ENCODE results near the gene TFG.

The TFG gene

DNA sequence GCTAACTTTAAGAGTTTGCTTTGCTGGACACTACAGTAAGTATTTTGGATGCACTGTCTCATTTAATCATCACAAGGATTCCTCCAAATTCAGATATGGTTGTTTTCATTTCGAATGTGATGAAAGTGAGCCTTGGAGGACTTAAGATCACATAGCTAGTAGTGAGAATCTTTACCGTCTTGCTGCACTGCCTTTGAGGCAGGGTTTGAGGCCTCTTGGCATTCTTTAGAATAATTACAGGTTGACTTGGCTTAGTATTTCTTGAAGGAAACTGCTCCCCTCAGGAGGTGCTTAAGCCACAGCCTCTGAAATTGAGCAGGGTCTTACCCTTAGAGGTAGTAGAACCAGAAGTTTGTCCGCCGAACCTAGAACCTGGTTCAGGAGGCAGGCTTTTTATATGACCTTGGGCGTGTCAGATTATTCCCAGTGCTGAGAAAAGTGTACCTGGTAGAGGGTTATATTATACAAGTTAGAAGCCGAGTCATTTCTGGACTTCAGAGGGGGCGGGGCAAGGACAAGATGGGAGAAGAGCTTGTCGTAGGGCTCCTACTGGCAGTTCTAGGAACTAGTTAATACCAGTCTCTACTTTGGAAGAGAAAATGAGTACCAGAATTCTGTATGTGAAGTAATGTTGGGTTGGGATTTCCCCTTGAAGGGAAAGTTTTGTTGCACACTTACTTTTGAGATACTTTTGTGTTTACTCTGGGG lies 1.1 kb downstream of the TFG start:
- no peaks in the 10 kb centered on the region for H3K9me3 ChIP-seq (replicated peaks; ENCODE audit: insufficient read depth, low read length)
- no peak overlapping the region for H2AFZ ChIP-seq (ENCODE audit: low read length)
- H3K27ac ChIP-seq (ENCODE audit: low read length): peak overlapping the region; percentile 68
- peak; percentile 75 for DNase-seq
- H3K9me2 ChIP-seq (replicated peaks; ENCODE audit: insufficient read depth, low read length): no peaks in the 10 kb centered on the region
- H3K27me3 ChIP-seq (replicated peaks; ENCODE audit: insufficient read depth, low read length): no peaks in the 10 kb centered on the region
- TF ChIP-seq, protein P1, sequence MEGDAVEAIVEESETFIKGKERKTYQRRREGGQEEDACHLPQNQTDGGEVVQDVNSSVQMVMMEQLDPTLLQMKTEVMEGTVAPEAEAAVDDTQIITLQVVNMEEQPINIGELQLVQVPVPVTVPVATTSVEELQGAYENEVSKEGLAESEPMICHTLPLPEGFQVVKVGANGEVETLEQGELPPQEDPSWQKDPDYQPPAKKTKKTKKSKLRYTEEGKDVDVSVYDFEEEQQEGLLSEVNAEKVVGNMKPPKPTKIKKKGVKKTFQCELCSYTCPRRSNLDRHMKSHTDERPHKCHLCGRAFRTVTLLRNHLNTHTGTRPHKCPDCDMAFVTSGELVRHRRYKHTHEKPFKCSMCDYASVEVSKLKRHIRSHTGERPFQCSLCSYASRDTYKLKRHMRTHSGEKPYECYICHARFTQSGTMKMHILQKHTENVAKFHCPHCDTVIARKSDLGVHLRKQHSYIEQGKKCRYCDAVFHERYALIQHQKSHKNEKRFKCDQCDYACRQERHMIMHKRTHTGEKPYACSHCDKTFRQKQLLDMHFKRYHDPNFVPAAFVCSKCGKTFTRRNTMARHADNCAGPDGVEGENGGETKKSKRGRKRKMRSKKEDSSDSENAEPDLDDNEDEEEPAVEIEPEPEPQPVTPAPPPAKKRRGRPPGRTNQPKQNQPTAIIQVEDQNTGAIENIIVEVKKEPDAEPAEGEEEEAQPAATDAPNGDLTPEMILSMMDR (IDR thresholded peaks at IDR 0.05; ENCODE audit: low read length): peak; percentile 41
- TF ChIP-seq EZH2 (optimal IDR thresholded peaks at IDR 0.05; ENCODE audit: low read depth, low read length): no peak
- H3F3A ChIP-seq (ENCODE audit: insufficient read depth, low read length): peaks cover 16% of the 10 kb centered on the region
- H3K4me1 ChIP-seq (ENCODE audit: low read length): peaks cover 10% of the 10 kb centered on the region
- H3K4me2 ChIP-seq (ENCODE audit: low read depth, low read length): peak overlapping the region; percentile 58
- H4K20me1 ChIP-seq (ENCODE audit: insufficient read depth, low read length): peaks cover 27% of the 10 kb centered on the region; the same call in 1 of the 2 replicates
- H3K36me3 ChIP-seq (replicated peaks; ENCODE audit: insufficient read depth, low read length): peaks cover 10% of the 10 kb centered on the region; the same call in 1 of the 2 replicates
- H3K4me3 ChIP-seq (ENCODE audit: low read length): peak overlapping the region; percentile 78
- peak overlapping the region; percentile 73 for H3K9ac ChIP-seq (ENCODE audit: low read length)
- H3K79me2 ChIP-seq (ENCODE audit: low read length): peaks cover 56% of the 10 kb centered on the region

DNA sequence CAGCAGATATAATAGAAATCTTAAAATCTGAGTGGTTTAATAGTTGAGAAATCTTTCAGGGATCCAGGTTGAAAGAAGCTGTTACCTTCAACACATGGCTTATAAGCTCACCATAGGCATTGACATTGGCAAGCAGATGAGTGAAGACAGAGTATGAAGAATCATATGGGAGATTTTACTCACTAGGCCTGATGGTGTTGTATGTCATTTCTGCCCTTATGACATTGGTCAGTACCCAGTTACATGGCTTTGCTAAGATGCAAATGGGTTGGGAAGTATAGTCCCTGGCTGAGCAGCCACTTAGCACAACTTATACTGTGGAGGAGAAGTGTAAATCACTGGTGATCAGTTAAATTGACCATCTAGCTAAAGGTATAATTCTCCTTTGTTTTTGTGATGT lies 5.9 kb downstream of the TFG start:
- H3K4me3 ChIP-seq (ENCODE audit: low read length): no peak overlapping the region
- peaks cover 26% of the 10 kb centered on the region for H3K36me3 ChIP-seq (replicated peaks; ENCODE audit: insufficient read depth, low read length)
- no peaks in the 10 kb centered on the region for H3K27me3 ChIP-seq (replicated peaks; ENCODE audit: insufficient read depth, low read length)
- H4K20me1 ChIP-seq (ENCODE audit: insufficient read depth, low read length): peaks cover 48% of the 10 kb centered on the region
- peaks cover 100% of the 10 kb centered on the region for H3K79me2 ChIP-seq (ENCODE audit: low read length)
- no peak overlapping the region for H2AFZ ChIP-seq (ENCODE audit: low read length)
- peaks cover 4% of the 10 kb centered on the region for H3K4me1 ChIP-seq (ENCODE audit: low read length)
- H3K27ac ChIP-seq (ENCODE audit: low read length): no peak overlapping the region
- TF ChIP-seq EZH2 (optimal IDR thresholded peaks at IDR 0.05; ENCODE audit: low read depth, low read length) (no peak), EZH2phosphoT487 (IDR thresholded peaks at IDR 0.05; ENCODE audit: low read length) (no peak)
- TF ChIP-seq, protein P1 (IDR thresholded peaks at IDR 0.05; ENCODE audit: low read length): no peak
- H3F3A ChIP-seq (ENCODE audit: insufficient read depth, low read length): peaks cover 7% of the 10 kb centered on the region
- no peaks in the 10 kb centered on the region for H3K9me2 ChIP-seq (replicated peaks; ENCODE audit: insufficient read depth, low read length)
- H3K9me3 ChIP-seq (replicated peaks; ENCODE audit: insufficient read depth, low read length): no peaks in the 10 kb centered on the region
- DNase-seq: no peak
- no peak overlapping the region for H3K4me2 ChIP-seq (ENCODE audit: low read depth, low read length)
- no peak overlapping the region for H3K9ac ChIP-seq (ENCODE audit: low read length)

DNA sequence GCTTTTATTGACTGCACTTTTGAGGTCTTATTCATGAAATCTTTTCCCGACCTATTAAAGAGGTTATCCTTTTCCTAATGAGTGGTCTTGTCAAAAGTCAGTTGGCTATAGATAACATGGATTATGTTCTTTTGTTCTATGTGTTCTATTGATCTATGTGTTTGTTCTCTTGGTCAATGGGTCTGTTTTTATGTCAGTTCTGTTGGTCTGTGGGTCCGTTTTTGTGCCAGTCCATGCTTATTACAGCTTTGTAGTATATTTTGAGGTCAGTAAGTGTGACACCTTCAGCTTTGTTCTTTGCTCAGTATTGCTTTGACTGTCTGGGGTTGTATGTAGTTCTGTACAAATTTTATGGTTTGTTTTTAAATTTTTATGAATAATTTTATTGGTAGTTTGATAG lies 7.8 kb downstream of the TFG start:
- H3K27me3 ChIP-seq (replicated peaks; ENCODE audit: insufficient read depth, low read length): no peaks in the 10 kb centered on the region
- H3K79me2 ChIP-seq (ENCODE audit: low read length): peaks cover 98% of the 10 kb centered on the region
- H3K27ac ChIP-seq (ENCODE audit: low read length): no peak overlapping the region
- no peak overlapping the region for H3K9ac ChIP-seq (ENCODE audit: low read length)
- no peaks in the 10 kb centered on the region for H3K4me1 ChIP-seq (ENCODE audit: low read length)
- no peaks in the 10 kb centered on the region for H3K9me3 ChIP-seq (replicated peaks; ENCODE audit: insufficient read depth, low read length)
- DNase-seq: no peak
- H2AFZ ChIP-seq (ENCODE audit: low read length): no peak overlapping the region
- H4K20me1 ChIP-seq (ENCODE audit: insufficient read depth, low read length): peaks cover 38% of the 10 kb centered on the region
- no peak overlapping the region for H3K4me2 ChIP-seq (ENCODE audit: low read depth, low read length)
- TF ChIP-seq, protein P1 (IDR thresholded peaks at IDR 0.05; ENCODE audit: low read length): no peak
- TF ChIP-seq EZH2 (optimal IDR thresholded peaks at IDR 0.05; ENCODE audit: low read depth, low read length): no peak
- no peak for TF ChIP-seq EZH2phosphoT487 (IDR thresholded peaks at IDR 0.05; ENCODE audit: low read length)
- H3F3A ChIP-seq (ENCODE audit: insufficient read depth, low read length): no peaks in the 10 kb centered on the region
- H3K36me3 ChIP-seq (replicated peaks; ENCODE audit: insufficient read depth, low read length): peaks cover 33% of the 10 kb centered on the region
- no peak overlapping the region for H3K4me3 ChIP-seq (ENCODE audit: low read length)
- H3K9me2 ChIP-seq (replicated peaks; ENCODE audit: insufficient read depth, low read length): no peaks in the 10 kb centered on the region

Data from MM.1S (cell line).